ENCODE results near the gene PITRM1.
A peak's percentile ranks its signal among the peaks of the same experiment; 100 is the strongest.
"Not testable (repeated sequence)": the region's sequence is repeated elsewhere in the genome, so short reads cannot be mapped to it uniquely, and the experiment has no call there.

Gene PITRM1, protein sequence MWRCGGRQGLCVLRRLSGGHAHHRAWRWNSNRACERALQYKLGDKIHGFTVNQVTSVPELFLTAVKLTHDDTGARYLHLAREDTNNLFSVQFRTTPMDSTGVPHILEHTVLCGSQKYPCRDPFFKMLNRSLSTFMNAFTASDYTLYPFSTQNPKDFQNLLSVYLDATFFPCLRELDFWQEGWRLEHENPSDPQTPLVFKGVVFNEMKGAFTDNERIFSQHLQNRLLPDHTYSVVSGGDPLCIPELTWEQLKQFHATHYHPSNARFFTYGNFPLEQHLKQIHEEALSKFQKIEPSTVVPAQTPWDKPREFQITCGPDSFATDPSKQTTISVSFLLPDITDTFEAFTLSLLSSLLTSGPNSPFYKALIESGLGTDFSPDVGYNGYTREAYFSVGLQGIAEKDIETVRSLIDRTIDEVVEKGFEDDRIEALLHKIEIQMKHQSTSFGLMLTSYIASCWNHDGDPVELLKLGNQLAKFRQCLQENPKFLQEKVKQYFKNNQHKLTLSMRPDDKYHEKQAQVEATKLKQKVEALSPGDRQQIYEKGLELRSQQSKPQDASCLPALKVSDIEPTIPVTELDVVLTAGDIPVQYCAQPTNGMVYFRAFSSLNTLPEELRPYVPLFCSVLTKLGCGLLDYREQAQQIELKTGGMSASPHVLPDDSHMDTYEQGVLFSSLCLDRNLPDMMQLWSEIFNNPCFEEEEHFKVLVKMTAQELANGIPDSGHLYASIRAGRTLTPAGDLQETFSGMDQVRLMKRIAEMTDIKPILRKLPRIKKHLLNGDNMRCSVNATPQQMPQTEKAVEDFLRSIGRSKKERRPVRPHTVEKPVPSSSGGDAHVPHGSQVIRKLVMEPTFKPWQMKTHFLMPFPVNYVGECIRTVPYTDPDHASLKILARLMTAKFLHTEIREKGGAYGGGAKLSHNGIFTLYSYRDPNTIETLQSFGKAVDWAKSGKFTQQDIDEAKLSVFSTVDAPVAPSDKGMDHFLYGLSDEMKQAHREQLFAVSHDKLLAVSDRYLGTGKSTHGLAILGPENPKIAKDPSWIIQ

DNA sequence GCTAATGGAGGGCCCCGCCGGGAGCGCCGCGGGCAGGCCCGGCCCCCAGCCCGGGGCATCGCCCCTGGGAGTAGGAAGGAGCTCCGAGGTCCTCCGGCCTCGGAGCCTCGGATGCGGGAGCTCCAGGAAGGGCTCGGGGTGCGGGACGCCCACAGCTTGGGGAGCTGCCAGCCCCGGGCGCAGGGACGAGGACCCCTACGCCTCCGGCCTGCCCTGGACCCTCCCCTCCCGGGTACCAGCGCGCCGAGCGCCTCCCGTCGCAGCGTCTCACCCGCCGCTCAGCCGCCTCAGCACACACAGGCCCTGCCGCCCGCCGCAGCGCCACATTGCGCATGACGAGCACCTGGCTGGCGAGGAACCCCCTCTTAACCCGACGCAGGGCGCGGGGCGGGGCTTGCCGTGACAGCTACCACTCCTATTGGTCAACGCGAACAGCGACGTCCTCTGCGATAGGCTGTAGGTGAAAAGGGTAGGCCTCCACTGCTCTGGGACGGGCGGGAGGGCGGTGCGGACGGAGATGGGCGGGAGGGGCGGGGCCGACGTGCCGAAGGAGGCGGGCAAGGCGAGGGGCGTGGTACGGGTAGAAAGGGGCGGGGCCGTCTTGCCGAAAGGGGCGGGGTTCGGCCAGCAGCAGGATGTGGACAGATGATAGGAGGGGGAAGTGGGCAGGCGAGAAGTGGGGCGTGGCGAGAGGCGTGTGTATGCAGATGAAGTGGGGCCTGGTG, at the start of gene PITRM1:
Gene PITRM1, minus strand, starts transcription at position 337 of the 725 bp plus-strand sequence. Its CDS starts 10 bp downstream, at position 327.
- DNase-seq, result peak; percentile 99

DNA sequence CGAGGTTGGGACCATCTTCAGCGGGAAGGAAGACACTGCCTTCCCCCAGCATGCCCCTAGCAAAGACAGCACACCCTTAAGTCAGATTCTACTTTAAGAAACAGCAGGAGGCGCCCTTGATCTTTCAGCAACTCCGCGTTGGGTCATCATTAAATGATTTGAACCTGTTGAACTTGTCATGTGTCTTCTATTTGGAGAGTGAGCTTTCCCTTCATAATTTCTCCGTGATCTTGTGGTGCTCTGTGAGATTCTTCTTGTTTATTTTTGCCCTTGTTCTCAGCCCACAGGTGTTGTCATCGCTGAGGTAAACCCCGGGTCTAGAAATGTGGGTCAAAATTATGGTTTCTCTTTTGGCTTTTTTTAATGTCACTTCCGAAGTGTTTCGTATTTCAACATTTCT, 49.5 kb upstream of the PITRM1 start:
- DNase-seq, result no peak

DNA sequence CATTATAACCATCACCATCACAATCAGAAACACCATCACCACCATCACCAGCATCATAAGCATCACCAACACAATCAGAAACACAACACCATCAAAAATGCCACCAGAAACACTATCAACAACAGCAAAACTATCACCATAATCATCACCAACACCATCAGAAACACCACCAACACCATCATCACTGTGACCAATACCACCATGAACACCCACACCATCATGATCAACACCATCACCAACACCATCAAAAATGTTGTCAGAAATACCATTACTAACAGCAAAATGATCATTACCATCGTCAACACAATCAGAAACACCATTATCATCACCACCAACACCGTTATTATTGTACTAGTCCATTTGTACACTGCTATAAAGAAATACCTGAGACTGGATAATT, 49.0 kb upstream of the PITRM1 start:
- DNase-seq, result not testable (repeated sequence)

DNA sequence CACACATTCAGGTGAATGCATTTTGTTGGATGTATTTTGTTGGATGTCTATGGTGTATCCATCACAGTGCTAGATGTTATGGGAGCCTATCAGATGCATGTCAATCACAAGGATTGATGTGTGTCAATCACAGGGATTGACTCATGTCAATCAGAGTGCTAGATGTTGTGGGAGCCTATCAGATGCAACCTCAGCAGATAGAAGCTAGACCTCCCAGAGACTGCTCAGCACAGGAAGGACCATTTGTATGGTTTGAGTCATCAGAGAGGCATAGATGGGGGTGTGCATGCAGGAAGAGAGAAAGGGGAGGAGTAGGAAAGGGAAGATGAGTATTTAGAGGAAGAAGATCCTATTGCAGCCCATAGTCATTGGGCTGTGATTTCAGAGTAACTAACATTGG, 48.3 kb upstream of the PITRM1 start:
- DNase-seq, result no peak

DNA sequence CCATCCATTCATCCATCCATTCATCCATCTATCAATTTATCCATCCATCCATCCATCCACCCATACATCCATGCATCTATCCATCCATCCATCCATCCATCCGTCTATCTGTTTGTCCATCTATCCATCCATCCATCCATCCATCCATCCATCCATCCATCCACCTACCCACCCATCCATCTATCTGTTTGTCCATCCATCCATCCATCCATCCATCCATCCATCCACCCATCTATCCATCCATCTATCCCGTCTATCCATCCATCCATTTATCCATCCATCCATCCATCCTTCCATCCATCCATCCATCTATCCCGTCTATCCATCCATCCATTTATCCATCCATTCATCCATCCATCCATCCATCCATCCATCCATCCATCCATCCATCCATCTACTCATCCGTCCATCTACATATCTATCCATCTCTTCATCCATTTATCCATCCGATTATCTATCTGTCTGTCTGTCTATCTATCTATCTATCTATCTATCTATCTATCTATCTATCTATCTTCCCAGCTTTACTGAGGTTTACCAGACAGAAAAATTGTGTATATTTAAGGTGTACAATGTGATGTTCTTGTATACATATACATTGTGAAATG, 46.5 kb upstream of the PITRM1 start:
- not testable (repeated sequence) for DNase-seq

DNA sequence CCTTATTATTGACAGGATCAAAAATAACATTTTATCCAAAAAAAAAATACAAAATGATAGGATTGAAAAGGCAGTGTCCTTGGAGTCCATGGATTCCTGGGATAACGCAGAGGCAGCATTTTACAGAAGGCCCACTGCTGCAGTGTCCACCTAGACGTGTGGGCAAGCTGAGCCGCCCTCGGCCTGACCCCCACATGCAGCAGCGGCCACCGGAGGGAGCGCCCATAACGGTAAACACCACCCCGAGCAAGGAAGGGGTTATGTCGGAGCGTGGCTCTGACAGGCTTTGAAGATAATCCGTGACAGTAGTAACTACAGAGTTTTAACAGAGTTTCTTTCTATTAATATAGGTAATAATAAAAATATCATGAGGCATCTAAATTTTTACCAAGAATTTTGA, 45.3 kb upstream of the PITRM1 start:
- DNase-seq, result no peak

DNA sequence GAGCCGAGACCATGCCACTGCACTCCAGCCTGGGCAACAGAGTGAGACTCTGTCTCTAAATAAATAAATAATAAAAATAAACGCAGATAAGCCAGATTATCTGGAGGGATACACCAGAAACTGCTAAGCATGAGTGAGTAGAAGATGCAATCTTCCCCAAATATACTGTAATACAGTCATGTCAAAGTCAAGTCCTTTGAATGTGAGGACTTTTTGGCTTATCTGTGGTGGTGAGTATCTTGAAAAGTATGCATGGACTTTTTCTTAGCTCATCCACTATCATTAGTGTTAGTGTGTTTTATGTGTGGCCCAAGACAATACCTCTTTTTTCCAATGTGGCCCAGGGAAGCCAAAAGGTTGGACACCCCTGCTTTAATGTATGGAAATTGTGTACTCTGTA, 44.7 kb upstream of the PITRM1 start:
- no peak for DNase-seq

DNA sequence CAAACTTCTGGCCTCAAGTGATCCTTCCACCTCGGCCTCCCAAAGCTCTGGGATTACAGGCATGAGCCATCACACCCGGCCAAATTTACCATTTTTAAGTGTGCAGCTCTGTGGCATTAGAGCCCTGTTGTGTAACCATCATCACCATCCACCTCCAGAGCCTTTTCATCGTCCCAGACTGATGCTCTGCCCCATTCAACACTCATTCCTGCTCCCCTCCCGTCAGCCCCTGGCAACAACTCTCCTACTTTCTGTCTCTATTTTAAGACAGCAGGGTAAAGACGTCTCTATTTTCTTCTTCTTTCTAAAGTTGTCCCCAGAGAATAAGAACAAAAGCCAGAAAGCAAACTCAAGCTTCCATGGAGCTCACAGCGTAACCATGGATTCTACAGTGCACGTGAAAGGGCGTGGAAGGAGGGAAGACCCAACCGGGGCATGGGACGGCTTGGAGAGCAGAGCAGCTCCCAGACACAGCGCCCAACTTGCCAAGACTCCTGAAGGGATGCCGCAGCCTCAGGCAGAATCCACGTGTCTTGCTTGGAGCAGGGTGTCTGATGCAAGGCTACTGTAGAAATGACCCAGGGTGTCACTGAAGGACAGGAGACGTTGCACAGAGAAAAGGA, 42.7 kb upstream of the PITRM1 start:
- no peak for DNase-seq

DNA sequence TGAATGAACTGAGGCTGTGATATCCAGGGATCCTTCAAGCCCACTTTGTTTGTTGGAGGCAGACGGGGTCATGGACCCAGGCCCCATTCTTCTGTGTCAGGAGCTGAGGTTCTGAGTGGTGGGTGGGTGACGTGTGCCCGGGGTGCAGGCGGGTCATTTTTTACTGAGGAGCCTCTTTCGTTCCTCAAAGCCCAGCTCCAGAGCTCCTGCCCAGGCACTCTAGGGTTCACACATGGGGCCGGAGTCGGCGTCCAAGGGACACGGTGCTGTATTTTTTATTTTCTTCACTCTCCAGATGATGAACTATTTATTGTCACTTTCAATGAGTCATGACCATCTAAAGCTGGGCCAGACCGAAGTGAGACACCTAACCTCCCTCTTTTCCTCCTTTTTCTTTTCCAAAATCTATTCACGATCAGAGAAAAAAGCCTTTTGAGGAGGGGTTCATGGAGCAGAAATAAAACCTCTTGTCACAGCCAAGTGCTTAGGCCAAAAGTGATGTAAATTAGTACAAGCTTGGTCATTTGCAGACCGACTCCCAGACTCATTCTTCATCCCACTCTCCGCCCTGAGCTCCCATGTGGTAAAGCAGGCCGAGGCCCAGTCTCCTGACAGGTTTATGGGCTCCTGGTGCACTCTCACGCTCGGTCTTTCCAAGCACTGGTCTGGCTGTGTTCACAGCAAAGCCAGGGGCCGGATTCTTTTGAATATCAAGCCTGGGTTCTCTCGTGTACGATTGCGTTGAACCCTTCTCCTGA, 41.4 kb upstream of the PITRM1 start:
- DNase-seq, result no peak

DNA sequence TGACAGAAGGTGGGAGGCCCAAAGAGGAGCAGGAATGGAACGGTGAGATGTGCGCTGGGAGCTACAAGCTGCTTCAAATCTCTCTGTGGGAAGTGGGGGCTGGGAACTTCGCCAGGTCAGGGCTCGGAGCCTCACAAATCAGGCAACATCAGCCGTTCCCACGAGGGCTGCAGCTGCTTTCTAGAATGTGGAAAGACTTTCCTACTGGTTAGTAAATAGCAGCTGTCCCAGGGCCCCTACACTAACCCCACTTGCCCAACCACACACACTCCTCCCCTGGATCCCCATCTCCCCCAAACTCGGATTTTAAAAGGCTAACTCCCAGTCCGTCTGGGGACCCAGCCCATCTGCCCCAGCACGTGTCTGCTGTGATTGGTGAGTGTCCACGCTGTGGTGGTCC, 40.6 kb upstream of the PITRM1 start:
- no peak for DNase-seq

DNA sequence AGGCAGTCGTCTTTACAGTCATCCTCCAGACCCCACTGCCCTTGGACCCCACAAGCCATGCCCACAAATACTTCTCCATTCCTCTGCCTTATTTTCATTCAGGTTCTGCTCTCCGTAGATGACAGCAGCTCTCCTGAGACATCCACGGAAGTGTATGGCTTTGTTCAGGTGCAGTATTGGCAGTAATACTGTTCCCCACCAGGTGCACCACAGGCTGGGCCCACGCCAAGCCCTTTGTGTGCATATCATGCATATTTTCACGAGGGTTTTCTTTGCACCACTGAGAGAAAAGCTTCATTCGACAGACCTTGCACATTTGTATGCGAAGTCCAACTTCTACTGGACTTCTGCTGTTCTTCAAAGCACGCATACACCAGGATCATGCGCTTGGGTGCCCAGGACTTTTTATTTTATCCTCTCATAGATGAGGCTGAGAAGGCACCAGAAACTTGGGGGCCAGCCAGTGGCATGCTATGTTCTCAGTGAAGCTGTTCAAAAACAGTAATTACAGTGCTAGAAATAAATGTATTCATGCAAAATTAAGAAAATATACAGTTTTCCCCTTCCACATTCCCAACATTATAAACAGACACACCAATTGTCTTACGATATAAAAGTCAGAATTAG, 37.8 kb upstream of the PITRM1 start:
- DNase-seq, result no peak

DNA sequence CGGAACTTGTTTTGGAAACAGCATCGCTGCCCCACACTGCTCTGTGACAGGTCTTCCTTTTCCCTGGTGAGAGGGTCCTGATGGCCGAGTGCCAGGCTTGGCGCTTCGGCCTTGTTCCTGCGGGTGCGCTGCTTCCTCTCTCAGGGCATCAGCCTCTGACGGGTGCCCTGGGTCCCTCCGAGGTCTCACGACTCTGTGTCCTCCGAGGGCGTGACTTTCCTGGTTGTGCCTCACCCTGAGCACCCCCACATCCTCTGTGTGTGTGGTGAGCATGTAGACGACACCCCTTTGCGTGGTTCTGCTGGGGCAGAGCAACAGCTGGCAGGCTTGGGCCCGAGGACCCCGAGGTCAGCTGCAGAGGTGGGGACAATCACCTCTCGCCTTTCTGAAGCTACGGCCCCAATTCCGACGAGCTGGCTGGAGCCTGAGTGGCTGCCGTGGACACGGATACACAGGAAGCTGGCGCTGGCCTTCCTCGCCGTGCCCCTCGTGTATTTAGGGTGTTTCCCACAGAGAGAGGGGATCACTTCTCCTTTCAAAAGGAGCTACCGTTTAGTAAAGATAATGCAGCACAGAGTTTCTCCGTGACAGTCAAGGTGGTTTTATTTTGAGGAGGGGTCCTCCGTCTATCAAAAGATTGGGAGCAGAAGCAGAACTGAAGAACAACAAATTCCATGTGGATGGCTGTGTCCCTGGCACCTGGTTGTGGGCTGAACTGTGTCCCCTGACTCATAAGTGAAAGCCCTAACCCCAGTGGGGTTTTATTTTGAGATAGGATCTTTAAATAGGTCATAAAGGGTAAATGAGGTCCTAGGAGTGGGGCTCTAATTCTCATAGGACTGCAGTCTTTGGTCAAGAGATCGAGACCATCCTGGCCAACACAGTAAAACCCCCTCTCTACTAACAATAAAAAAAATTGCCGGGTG, 36.2 kb upstream of the PITRM1 start:
- no peak for DNase-seq

DNA sequence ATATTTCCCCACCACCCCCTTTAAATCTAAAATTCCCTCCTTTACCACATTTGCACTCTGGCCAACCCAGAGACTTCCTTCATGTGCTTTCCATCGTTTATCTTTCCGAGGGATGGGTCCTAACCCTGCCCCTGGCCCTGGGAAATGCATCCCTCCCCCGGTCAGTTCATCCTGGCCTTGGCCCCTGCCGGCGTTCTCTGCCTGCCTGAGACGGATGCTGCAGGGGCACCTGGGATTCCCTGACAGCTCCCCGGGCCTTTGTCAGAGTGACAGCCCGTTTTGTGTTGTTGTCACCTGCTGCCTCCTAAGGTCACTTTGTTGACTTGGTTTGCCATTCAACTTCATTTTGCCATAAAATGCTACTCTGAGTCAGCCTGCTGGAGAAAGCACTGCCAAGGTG, 34.8 kb upstream of the PITRM1 start:
- DNase-seq, result no peak

DNA sequence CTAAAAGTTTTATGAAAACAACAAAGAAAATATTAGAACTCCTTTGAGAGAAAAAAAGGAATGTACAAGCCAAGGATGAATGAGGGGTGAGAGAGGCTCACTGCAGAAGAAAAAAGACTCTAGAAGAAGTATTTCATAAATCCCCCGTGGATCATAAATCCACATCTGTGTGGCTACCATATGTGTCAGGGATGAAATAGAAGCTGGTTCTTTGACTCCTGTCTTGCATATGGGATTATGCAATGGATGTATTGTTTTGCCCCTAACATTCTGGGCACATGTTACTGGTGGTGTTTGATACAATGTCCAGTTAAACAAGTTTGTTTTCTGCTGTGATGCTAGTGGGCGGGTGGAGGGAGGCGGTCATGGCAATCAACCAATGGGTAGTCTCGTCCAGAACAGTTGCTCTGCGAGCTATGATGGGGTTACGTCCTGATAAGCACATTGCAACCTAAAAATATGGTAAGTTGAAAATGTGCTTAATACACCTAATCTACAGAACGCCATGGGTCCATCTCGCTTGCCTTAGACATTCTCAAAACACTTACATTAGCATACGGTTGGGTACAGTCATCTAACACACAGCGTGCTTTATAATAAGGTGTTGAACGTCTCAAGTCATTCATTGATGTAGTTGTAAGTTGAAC, 34.1 kb upstream of the PITRM1 start:
- DNase-seq, result no peak

DNA sequence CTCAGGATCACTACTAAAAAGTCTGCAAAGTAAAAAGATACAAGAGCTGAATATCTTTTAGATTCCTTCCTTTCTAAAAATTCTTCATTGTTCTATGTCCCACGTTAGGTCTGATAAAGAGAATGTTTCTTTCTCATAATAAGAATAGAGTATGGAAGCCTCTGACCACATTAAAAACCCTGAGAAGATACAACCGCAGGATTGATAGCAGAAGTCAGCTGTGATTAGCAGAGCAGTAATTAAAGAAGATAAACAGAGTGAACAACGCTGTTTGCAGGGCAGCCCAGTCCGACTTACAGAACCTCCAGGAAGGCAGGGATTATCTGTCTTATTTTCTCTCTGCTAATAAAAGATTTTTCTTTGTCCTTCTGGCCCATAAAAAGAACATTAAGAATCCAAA, 31.4 kb upstream of the PITRM1 start:
- no peak for DNase-seq

DNA sequence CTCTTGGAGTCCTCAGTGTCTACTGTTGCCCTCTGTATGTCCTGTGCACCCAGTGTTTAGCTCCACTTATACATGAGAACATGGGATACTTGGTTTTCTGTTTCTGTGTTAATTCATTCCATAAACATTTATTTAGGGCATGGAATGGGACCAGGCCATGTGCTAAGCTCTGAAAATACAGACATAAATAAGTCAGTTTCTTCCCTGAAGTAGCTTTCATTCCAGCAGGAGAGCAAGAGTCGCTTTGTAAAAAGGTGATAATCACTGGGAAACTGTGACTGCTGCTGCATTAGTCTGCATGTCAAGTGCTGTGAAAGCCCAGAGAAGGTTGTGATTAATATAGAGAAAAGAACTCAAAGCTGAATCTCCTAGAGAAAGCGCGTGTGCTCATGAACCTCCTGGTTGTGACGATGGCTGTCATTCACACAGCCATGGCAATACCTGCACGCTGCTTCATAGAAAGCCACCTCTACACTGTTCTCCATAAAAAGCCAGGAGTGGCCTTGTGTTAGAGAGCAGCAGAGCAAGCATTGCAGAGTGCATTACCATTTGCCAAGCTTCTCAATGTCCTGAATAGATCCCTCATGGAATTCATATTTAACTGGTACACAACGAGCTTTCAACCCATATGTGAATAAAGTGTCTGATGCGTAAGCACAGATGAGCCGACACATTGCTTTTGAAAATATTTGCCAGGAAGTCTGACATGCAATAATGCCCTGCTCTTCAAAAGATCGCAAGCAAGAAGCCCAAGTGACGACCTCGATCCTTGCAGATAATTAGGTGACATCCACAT, 30.6 kb upstream of the PITRM1 start:
- DNase-seq, result no peak

DNA sequence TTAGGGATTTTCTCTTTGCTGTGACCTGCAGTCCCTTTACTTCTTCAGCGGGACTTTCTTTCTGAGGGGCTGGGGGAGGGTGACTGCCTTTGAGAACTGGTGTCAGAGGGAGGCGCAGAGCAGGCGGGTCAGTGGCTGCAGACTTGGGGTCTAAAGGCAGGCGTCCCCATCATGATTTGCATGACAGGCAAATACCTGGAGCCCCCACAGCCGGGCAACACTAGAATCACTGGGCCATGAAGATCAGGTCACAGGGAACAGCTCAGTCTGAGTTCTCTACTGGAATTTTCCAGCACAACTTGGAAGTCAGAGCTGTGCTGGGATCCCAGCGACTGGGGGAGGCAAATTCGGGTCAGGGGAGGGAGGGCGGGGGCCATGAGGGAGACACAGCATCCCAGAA, 29.2 kb upstream of the PITRM1 start:
- no peak for DNase-seq

DNA sequence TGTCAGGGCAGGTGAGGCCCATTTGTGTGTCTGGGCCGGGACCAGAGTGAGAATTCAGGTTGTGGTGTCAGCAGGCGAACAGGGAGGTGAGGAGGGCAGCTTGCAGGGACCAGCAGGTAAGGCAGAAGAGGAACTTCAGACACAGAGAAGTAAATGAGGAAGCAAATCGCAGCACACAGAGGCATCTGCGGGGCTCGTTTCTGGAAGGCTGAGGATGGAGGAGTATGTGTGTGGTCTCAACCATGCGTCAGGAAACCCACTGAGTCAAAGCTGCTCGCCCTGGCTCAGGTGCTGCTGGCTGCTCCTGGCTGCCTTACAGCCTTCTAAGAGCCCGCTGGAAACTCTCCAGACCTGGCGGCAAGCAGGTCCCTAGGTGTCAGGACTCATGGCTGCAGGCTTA, 26.9 kb upstream of the PITRM1 start:
- no peak for DNase-seq

Measured in activated CD4-positive, alpha-beta T cell treated with anti-CD3 and anti-CD28 coated beads, Interleukin-2, amount 50 U/mL, for 1 hour (primary cell).